Skeletal muscle satellite cell (primary cell): ENCODE measurements around the gene LRRC30.

ENCODE experiments used
- H3K27me3 ChIP-seq: 2 replicates; pipeline ENCODE4 v1.7.0; 2013; ENCODE audit warnings: low read length; ENCODE audit not compliant: control insufficient read depth, insufficient read depth
- H3K36me3 ChIP-seq: 2 replicates; pipeline ENCODE4 v1.7.0; 2013; ENCODE audit warnings: mild to moderate bottlenecking, control low read depth, low read length; ENCODE audit not compliant: insufficient read depth
- H3K4me1 ChIP-seq: 2 replicates; pipeline ENCODE4 v1.7.0; 2013; ENCODE audit warnings: low read length; ENCODE audit not compliant: control insufficient read depth, insufficient read depth
- H3K4me2 ChIP-seq: 2 replicates; pipeline ENCODE4 v1.7.0; 2013; ENCODE audit warnings: mild to moderate bottlenecking, low read length
- H3K4me3 ChIP-seq: 2 replicates; pipeline ENCODE4 v1.7.0; 2013; ENCODE audit warnings: low read length
- H3K9ac ChIP-seq: 2 replicates; pipeline ENCODE4 v1.7.0; 2013; ENCODE audit warnings: mild to moderate bottlenecking, low read depth, low read length, moderate library complexity
- H3K9me3 ChIP-seq: replicated peaks from 2 replicates; pipeline ENCODE4 v1.7.0; 2013; ENCODE audit warnings: mild to moderate bottlenecking, control low read depth, low read length

The LRRC30 gene

GRCh38 chr18:7242926-7243325 lies 12.0 kb downstream of the LRRC30 start:
- no peak overlapping the region for H3K4me3 ChIP-seq
- no peaks in the 10 kb centered on the region for H3K4me1 ChIP-seq
- no peaks in the 10 kb centered on the region for H3K9me3 ChIP-seq
- no peaks in the 10 kb centered on the region for H3K36me3 ChIP-seq
- peaks cover 4% of the 10 kb centered on the region for H3K27me3 ChIP-seq
- no peak overlapping the region for H3K4me2 ChIP-seq
- H3K9ac ChIP-seq: no peak overlapping the region

GRCh38 chr18:7248877-7249276 lies 18.0 kb downstream of the LRRC30 start:
- Histone ChIP-seq H3K4me1 (no peaks in the 10 kb centered on the region), H3K27me3 (peaks cover 20% of the 10 kb centered on the region), H3K9ac (no peak overlapping the region), H3K9me3 (no peaks in the 10 kb centered on the region), H3K36me3 (no peaks in the 10 kb centered on the region), H3K4me2 (no peak overlapping the region), H3K4me3 (no peak overlapping the region)

- Histone ChIP-seq H3K36me3 (no peaks in the 10 kb centered on the region), H3K4me3 (no peak overlapping the region), H3K4me1 (no peaks in the 10 kb centered on the region), H3K4me2 (no peak overlapping the region), H3K27me3 (peaks cover 8% of the 10 kb centered on the region), H3K9ac (no peak overlapping the region), H3K9me3 (no peaks in the 10 kb centered on the region)
These were observed 23.3 kb downstream of the LRRC30 start for GRCh38 chr18:7254163-7254562.

GRCh38 chr18:7255054-7255453 lies 24.2 kb downstream of the LRRC30 start:
- H3K4me3 ChIP-seq: no peak overlapping the region
- H3K4me2 ChIP-seq: no peak overlapping the region
- H3K27me3 ChIP-seq: peaks cover 11% of the 10 kb centered on the region

GRCh38 chr18:7255643-7256042 lies 24.8 kb downstream of the LRRC30 start:
- Histone ChIP-seq H3K4me1 (no peaks in the 10 kb centered on the region), H3K27me3 (peaks cover 14% of the 10 kb centered on the region), H3K9me3 (no peaks in the 10 kb centered on the region), H3K36me3 (no peaks in the 10 kb centered on the region), H3K4me3 (no peak overlapping the region), H3K4me2 (no peak overlapping the region), H3K9ac (no peak overlapping the region)

More at GRCh38 chr18:7255054-7255453, 24.2 kb downstream of the LRRC30 start:
- H3K9me3 ChIP-seq: no peaks in the 10 kb centered on the region
- no peak overlapping the region for H3K9ac ChIP-seq
- no peaks in the 10 kb centered on the region for H3K36me3 ChIP-seq
- no peaks in the 10 kb centered on the region for H3K4me1 ChIP-seq

- H3K9me3 ChIP-seq: no peaks in the 10 kb centered on the region
- no peaks in the 10 kb centered on the region for H3K36me3 ChIP-seq
- peaks cover 14% of the 10 kb centered on the region for H3K27me3 ChIP-seq
- H3K4me3 ChIP-seq: no peak overlapping the region
- no peak overlapping the region for H3K9ac ChIP-seq
- H3K4me1 ChIP-seq: no peaks in the 10 kb centered on the region
- H3K4me2 ChIP-seq: no peak overlapping the region
These were observed 25.9 kb downstream of the LRRC30 start for GRCh38 chr18:7256618-7257425.

GRCh38 chr18:7257426-7257740 lies 26.5 kb downstream of the LRRC30 start:
- no peaks in the 10 kb centered on the region for H3K9me3 ChIP-seq
- no peaks in the 10 kb centered on the region for H3K4me1 ChIP-seq
- H3K4me3 ChIP-seq: no peak overlapping the region
- H3K4me2 ChIP-seq: no peak overlapping the region
- no peak overlapping the region for H3K9ac ChIP-seq
- peaks cover 14% of the 10 kb centered on the region for H3K27me3 ChIP-seq
- no peaks in the 10 kb centered on the region for H3K36me3 ChIP-seq

GRCh38 chr18:7259475-7259874 lies 28.6 kb downstream of the LRRC30 start:
- no peaks in the 10 kb centered on the region for H3K36me3 ChIP-seq
- no peaks in the 10 kb centered on the region for H3K9me3 ChIP-seq
- peaks cover 14% of the 10 kb centered on the region for H3K27me3 ChIP-seq
- no peaks in the 10 kb centered on the region for H3K4me1 ChIP-seq
- no peak overlapping the region for H3K4me3 ChIP-seq
- no peak overlapping the region for H3K4me2 ChIP-seq
- no peak overlapping the region for H3K9ac ChIP-seq

- Histone ChIP-seq H3K9ac (no peak overlapping the region), H3K36me3 (no peaks in the 10 kb centered on the region), H3K4me1 (no peaks in the 10 kb centered on the region), H3K9me3 (no peaks in the 10 kb centered on the region), H3K27me3 (peaks cover 14% of the 10 kb centered on the region), H3K4me2 (no peak overlapping the region), H3K4me3 (no peak overlapping the region)
These were observed 30.3 kb downstream of the LRRC30 start for GRCh38 chr18:7261199-7261598.

GRCh38 chr18:7267973-7268372 lies 37.1 kb downstream of the LRRC30 start:
- H3K4me2 ChIP-seq: no peak overlapping the region
- no peak overlapping the region for H3K9ac ChIP-seq
- H3K36me3 ChIP-seq: no peaks in the 10 kb centered on the region
- H3K4me1 ChIP-seq: peaks cover 2% of the 10 kb centered on the region
- H3K27me3 ChIP-seq: no peaks in the 10 kb centered on the region
- no peaks in the 10 kb centered on the region for H3K9me3 ChIP-seq
- no peak overlapping the region for H3K4me3 ChIP-seq

- Histone ChIP-seq H3K4me1 (peaks cover 14% of the 10 kb centered on the region), H3K9ac (no peak overlapping the region), H3K4me3 (no peak overlapping the region), H3K36me3 (no peaks in the 10 kb centered on the region), H3K9me3 (no peaks in the 10 kb centered on the region), H3K27me3 (no peaks in the 10 kb centered on the region), H3K4me2 (no peak overlapping the region)
These were observed 39.1 kb downstream of the LRRC30 start for GRCh38 chr18:7269942-7270341.

- Histone ChIP-seq H3K4me3 (no peak overlapping the region), H3K27me3 (no peaks in the 10 kb centered on the region), H3K9me3 (no peaks in the 10 kb centered on the region), H3K4me1 (peaks cover 14% of the 10 kb centered on the region), H3K9ac (no peak overlapping the region), H3K36me3 (no peaks in the 10 kb centered on the region), H3K4me2 (no peak overlapping the region)
These were observed 41.6 kb downstream of the LRRC30 start for GRCh38 chr18:7272311-7273049.
